ENCODE data around the gene RNF113B.

RNF113B gene

DNA sequence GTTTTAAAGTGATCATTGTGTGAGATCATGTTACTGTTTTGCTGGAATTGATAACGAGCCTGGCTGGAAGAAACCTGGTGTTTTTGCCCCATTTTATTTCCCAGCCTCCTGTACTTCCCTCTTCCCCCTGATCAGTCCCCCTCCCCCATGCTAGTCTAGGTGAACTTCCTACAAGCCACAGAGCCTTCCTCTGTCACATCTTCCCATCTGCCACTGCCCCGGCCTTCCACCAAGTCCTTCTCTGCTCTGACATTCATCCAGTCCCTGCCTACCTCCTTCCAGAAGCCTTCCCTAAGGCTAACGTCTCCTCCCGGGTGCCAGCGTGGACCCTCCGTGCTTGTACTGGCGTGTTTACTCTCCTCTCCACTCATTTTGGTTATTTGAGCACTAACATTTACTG is 19.9 kb downstream of the RNF113B start:
- DNase-seq (ENCODE audit: low read depth): no peak
- TF ChIP-seq, protein P1, sequence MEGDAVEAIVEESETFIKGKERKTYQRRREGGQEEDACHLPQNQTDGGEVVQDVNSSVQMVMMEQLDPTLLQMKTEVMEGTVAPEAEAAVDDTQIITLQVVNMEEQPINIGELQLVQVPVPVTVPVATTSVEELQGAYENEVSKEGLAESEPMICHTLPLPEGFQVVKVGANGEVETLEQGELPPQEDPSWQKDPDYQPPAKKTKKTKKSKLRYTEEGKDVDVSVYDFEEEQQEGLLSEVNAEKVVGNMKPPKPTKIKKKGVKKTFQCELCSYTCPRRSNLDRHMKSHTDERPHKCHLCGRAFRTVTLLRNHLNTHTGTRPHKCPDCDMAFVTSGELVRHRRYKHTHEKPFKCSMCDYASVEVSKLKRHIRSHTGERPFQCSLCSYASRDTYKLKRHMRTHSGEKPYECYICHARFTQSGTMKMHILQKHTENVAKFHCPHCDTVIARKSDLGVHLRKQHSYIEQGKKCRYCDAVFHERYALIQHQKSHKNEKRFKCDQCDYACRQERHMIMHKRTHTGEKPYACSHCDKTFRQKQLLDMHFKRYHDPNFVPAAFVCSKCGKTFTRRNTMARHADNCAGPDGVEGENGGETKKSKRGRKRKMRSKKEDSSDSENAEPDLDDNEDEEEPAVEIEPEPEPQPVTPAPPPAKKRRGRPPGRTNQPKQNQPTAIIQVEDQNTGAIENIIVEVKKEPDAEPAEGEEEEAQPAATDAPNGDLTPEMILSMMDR (IDR thresholded peaks at IDR 0.05; ENCODE audit: control insufficient read depth, extremely low read depth, insufficient read depth): no peak
- H3K4me3 ChIP-seq (ENCODE audit: low read depth, low read length): no peak overlapping the region

- H3K4me3 ChIP-seq (ENCODE audit: low read depth, low read length): no peak overlapping the region
- TF ChIP-seq, protein P1 (IDR thresholded peaks at IDR 0.05; ENCODE audit: control insufficient read depth, extremely low read depth, insufficient read depth): no peak
- DNase-seq (ENCODE audit: low read depth): no peak
These were observed 20.8 kb downstream of the RNF113B start for GRCh38 chr13:98156259-98156658.

DNA sequence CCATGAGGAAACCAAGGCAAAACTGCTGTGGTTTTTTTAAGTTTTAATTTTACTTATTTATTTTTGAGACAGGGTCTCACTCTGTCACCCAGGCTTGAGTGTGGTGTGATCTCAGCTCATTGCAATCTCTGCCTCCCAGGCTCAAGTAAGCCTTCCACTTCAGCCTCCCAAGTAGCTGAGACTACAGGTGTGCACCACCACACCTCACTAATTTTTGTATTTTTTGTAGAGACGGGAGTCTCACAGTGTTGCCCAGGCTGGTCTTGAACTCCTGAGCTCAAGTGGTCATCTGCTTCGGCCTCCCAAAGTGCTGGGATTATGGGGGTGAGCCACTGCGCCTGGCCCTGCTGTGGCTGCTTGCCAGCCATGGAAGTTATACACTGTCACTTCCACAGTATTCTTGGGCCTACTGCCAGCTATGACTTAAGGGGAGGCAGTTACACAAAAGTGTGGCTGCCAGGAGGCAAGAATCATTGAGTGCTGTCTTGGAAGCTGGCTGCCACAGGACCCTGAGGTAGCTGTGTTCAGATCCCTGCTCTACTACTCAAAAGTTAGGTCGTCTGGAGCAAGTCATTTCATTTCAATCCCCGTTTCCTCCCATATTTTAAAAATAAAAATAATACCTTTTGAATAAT is 21.5 kb downstream of the RNF113B start:
- TF ChIP-seq, protein P1 (IDR thresholded peaks at IDR 0.05; ENCODE audit: control insufficient read depth, extremely low read depth, insufficient read depth): no peak
- no peak overlapping the region for H3K4me3 ChIP-seq (ENCODE audit: low read depth, low read length)
- DNase-seq (ENCODE audit: low read depth): no peak

GRCh38 chr13:98150832-98151479 is 26.1 kb downstream of the RNF113B start:
- no peak for DNase-seq (ENCODE audit: low read depth)
- TF ChIP-seq, protein P1 (IDR thresholded peaks at IDR 0.05; ENCODE audit: control insufficient read depth, extremely low read depth, insufficient read depth): no peak
- H3K4me3 ChIP-seq (ENCODE audit: low read depth, low read length): no peak overlapping the region

DNA sequence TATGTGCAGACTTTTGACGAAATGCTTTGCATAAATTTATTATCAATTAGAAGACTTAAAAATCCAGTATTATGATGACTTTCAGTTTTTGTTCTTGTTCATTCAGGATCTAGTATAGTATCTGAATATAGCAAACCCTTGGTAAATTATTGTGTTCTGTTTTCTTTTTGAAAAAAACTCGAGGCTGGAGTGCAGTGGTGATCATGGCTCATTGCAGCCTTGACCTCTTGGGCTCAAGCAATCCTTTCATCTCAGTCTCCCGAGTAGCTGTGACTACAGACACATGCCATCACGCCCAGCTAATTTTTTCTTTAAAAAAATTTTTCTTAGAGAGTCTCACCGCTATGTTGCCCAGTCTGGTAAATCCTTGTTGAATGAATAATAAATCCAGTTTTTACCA is 29.5 kb downstream of the RNF113B start:
- H3K4me3 ChIP-seq (ENCODE audit: low read depth, low read length): no peak overlapping the region
- TF ChIP-seq, protein P1 (IDR thresholded peaks at IDR 0.05; ENCODE audit: control insufficient read depth, extremely low read depth, insufficient read depth): no peak
- DNase-seq (ENCODE audit: low read depth): no peak

DNA sequence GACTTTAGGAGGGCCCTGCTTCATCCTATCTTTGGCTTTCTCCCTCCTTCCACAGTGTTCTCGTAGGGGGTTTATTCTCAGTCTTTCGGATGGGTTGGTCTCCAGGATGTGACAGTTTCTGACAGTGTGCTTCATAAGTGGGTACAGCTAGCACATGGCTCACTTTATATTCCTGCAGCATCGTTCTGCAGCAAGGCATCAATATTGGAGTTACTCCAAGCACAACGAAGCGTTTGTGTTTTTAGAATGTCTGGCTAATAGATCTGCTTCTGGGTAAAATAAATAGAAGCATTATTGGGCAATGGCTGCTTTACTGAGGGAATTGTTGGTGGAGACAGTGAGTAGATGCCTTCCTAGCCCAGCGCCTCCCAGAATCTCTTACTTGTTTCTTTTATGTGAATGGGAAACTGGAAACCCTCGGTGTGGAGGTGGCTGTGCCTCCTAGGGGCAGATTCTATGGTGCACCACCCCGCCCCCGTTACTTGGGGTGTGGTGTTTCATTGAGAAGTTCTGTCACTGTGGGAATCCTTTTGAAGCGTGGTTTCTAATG is 32.2 kb downstream of the RNF113B start:
- DNase-seq (ENCODE audit: low read depth): no peak
- H3K4me3 ChIP-seq (ENCODE audit: low read depth, low read length): peak overlapping the region; percentile 64
- TF ChIP-seq, protein P1 (IDR thresholded peaks at IDR 0.05; ENCODE audit: control insufficient read depth, extremely low read depth, insufficient read depth): no peak

Data from LNCaP clone FGC (cell line).